Endothelial cell of hepatic sinusoid (primary cell): ENCODE data around the gene BFSP2.

ENCODE experiments used
- in situ Hi-C: cut with HindIII; loops from 2 replicates; pipeline ENCODE4 v1.10.0; 2017; ENCODE audit warnings: low sequenced_read_pairs

Gene BFSP2

DNA sequence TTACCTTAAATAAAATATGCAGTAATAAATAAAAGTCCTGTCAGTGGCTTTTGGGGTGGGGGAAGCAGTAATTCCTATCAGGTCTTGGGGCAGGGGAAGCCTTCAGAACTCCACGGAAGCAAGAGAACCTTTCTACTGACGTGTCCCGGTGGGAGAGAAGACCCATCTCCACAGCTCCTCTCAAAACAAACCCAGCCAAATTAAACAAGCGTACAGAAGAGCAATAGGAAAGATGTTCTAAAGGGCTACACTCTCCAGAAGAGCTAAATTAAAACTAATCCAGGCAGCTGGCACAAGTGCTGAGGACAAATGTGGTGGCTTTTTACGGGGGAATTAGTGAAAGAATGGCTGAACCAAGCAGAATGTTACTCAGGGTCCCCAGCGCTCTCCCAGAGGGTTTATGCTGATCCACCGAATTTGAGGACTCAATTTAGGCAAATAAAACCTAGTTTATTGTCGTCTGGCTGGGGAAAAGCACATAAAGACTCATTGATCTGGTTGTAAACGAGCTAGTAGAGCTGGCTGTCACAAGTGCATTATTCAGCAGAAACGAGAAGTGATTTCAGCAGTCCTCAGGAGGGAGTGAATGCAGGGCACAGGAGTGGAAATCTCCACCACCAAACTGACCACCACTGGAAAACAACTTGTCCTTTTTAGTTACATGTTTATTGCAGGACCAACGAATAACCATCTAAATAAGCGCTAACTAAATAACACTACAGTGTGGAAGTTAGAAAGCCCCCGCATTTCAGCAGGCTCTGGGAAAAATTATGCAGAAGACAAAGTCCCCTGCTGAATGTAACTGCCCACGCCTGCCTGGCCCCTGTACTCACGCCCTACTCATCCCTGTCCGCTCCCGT is 13.5 kb downstream of the BFSP2 start:
- in situ Hi-C loops = no loop called here

DNA sequence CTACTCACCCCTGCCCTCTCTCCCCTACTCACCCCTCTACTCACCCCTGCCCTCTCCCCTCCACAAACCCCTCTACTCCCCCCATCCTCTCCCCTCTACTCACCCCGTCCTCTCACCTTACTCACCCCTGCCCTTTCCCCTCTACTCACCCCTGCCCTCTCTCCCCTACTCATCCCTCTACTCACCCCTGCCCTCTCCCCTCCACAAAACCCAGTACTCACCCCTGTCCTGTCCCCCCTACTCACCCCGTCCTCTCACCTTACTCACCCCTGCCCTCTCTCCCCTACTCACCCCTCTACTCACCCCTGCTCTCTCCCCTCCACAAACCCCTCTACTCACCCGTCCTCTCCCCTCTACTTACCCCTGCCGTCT is 14.2 kb downstream of the BFSP2 start:
- in situ Hi-C loops = no loop called here

DNA sequence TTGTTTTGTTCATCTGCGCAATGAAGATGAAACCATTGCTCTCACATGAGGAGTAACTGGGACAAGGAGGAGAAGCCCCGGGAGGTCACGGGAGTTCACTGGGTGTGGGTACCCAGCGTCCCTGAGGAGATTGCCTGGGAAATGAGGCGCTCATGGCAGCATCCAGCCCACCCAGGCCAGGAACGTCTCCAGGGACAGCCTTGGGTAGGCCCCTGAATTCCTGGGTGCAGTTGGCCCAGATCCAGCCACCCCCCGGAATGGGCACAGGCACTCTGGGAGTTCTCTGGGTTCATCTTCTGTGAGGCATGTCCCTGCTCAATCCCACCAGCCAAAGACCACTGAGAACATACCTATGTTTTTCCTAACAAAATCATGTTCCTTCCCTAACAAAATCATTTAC is 18.5 kb downstream of the BFSP2 start:
- in situ Hi-C loops = no loop called here

DNA sequence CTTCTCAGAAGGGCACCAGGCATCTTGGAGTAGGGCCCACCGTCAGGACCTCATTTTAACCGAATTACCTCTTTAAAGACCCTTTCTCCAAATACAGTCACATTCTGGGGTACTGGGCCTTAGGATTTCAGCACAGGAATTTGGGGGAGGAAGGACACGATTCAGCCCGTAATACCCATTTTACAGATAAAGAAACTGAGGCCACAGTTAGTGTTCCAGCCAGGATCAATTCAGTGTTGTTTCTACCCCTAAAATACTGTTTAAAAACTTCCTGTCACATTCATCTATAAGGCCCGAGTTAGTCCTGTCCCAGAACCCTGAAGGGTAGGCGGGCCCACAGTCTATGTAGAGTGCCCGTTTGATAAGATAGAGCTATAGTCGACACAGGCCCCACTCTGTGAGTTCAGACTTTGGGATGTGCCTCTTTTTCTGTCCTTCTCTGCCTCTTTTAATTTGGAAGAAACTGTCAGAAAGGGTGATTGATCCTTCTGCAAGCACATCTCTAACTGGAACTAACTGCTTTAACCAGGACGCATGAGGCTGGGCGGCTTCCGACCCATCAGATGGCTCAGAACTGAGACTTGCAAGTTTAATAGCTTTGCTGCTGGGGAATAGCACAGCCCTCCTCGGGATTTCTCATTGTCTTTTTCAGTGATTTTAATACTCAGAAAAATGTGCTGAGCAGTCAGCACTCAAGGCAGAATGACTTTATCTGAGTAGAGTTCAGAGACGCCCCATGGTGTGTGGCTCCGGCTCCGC is 19.5 kb downstream of the BFSP2 start:
- in situ Hi-C loops = no loop called here

DNA sequence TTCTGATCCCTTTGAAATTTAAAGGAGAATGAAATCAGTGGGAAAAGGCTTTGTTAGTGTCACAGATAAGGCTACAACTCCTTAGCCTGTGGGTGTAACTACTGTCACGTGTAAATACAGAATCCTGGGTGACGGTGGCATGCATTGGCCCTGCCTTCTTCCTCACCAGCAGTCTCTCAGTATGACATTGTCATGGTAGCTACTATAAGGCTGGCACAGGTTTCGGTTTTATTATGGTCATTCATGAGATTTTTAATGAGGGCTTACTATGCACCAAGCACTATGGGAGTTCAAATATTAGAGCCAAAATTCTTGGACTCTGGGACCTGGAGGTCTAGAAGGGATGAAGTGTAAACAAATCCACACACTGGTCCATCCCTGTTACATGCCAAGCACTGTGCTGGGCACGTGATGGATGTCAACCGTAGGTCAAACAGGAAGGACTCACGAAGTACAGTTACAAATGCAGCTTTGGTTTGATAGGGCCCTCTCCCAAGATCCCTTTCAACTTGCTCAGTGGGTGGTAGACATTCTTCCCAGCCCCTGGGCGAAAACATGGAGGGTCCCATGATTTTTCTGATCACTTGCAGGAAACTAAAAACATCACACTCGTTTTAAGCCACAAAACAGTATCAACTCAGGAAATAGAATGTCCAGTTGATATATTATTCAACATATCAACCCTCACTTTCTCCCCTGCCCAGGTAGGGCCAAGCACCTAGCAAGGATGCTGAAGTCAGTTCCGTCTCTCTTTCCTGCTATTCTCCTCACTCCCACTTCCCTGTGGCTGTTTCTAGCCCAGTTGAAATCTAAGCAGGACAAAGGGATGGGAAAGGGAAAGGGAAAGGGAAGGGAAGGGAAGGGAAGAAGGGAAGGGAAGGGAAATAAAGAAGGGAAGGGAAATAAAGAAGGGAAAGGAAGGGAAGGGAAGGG is 25.3 kb downstream of the BFSP2 start:
- in situ Hi-C loops = no loop called here

DNA sequence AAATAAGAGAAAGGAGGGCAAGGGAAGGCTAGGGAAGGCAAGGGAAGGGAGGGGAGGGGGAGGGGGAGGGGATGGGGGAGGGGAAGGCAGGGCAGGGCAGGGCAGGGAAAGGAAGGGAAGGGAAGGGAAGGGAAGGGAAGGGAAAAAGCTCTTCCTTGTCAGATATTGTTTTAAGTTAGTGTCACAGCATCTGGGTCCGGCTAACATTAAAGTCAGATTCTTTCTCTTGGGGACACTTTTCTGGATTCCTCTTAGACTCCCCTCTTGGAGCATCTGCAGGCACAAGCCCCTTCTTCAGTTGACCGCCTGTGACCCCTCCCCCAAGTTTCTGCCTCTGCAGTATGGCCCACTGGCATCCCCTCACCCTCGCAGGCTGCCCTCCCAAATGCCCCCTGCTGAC is 26.0 kb downstream of the BFSP2 start:
- in situ Hi-C loops = no loop called here

DNA sequence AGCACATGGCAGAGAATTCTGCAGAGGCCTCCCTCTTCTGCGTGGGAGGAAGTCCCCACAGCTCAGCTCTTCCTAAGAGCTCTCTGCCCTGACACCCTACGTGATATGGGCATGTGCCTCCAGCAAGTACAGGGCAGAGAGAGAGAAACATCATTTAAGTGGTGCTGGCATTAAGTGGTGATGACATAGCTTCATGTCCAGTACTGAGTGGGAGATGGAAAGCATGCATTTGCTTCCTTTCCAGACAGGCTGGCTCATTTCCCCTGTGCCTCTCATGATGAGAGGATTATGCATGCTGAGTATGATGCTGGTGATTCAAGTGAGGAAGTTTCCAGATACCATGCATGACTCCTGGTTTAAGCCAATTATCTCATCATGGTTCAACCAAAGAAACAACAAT is 26.9 kb downstream of the BFSP2 start:
- in situ Hi-C loops = no loop called here

DNA sequence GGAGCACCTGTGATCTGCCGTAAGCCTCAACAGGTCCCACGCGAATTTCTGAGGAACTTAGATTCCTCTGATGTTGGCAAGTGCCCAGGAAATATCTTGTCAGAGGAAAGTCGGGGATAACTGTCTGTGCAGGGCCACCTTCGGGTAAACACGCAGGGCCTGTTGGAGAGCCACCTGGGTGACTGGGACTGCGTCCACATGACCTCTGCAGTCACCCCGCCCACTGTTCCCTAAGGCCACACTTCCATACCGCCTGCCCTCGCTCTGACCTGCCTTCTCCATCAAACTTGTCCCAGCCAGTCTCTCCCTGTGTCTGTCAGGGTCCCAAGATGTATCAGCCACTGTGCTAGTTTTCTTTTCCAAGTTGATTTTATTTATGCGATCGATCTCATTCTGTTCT is 28.7 kb downstream of the BFSP2 start:
- in situ Hi-C loops = no loop called here

DNA sequence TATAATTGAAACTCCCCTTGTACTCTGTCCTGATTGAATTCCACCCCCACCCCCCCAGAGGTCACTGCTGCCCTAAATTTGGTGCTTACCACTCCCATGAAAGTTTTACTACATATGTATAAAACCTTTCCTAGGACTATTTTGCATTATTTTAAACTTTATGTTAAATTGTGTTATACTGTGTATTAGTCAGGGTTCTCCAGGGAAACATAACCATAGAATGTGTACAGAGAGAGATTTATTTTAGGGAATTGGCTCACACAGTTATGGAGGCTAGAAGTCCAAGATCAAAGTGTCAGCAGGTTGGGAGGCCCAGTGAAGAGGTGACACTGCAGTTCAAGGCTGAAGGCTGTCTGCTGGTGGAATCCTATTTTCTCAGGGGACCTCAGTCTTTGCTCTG is 29.2 kb downstream of the BFSP2 start:
- in situ Hi-C loops = no loop called here

DNA sequence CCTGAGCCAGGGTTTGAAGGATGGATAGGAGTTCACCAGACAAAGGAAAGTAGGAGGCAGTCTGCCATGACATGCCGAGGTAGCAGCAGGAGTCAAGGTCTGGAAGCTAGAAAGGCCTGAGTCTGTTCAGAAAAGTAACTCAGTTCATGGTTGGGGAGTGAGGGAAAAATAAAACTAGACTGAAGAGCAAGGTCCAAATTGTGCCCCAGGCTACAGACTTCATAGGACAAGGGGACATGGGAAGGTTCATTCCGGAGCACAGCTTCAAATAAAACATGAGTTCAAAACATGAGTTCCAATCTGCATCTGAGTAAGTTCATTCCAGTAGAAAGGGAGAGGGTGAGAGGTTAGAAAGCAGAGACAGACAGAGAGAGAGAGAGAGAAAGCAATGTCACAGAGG is 39.7 kb downstream of the BFSP2 start:
- in situ Hi-C loops = no loop called here

DNA sequence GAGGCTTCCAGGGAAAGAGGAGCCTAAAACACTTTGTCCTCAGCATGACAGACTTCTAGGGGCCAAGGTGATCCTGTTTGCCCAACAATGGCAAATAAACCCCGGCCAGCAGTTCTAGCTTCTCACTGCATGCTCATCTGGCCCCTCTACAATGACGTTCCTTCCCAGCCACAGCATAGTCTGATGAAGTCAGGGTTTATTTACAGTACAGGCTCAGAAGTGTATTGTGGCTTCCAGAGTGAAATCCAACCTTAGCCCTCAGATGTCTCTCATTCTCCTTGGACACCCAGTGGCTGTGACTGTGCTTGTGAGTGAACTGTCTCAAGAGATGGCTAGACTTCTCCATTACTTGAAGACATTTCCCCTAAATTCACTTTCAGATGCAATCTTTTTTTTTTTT is 40.8 kb downstream of the BFSP2 start:
- in situ Hi-C loops = no loop called here

DNA sequence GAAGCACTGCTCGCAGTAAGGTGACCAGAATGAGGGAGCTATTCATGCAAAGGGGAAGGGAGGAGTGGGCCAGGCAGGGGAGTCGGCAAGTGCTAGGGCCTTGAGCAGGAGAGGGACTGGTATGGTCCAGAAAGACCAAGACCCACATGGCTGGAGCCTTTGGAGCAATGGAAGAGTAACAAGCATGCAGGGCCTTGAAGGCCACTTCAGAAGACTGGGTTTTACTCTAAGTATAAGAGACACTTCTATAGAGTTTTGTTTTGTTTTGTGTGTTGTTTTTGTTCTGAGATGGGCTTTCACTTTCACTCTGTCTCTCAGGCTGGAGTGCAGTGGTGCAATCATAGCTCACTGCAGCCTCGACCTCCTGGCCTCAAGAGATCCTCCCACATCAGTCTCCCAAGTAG is 42.0 kb downstream of the BFSP2 start:
- in situ Hi-C loops = no loop called here

DNA sequence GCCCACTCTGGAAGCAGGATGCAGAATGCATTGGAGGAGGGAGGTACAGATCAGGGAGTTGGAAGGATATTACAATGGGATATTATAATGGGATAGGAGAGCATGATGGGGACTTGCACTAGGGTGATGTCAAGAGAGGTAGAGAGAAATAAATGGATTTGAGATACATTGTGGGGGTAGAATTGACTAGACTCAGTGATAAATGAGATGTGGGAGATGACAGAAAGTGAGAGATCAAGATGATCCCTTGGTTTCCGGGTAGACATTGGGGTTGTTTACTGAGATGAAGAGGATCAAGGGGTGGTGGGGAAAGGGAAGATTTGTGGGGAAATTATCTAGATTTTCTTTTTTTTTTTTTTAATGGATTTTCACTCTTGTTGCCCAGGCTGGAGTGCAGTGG is 42.7 kb downstream of the BFSP2 start:
- in situ Hi-C loops = no loop called here

DNA sequence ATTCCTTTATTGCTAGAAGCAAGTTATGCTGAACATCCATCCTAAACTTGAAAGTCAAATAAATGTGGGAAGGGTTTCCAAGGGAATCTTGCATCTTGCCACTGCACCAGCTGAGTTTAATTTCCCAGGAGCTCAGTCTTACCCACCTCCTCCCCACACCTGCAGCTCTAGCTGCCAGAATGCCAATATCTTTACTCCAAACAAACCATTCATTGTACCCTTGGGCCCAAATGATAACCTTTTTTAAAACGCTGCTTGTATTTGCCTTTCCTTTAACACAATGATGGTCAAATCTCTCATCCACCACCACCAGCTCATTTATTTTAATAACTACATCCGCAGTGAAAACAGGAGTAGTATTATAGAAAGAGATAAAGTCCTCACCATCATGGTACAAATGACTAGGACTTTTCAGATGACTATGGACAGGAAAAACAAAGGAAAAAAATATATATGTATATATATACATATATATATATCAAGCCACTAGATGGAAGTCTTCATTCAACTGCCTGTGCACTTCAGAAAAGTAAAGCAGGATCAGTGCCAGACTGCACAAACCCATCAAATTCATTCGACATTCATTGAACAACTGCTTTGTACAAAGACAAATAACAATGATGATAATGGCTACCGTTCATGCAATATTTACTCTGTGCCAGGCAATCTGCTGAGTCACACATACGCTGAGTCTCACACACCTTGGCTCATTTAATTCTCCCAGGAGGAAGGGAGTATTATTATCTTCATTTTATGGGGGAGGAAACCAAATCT is 44.0 kb downstream of the BFSP2 start:
- in situ Hi-C loops = no loop called here

DNA sequence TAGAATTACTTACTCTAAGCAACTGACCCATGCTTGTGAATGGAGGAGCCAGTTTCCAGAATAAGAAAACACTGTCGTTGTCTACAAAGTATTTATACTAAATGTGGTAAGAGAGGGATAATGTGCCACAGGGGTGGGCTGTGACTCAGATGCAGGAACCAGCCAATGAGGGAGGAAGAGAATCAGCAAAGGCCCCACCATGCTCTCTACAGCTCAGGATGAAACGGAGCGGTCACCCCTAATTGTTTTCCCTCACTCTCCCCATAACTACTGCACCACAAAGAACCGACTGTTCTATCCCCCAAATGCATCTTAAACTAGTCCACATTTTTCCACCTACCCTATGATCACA is 44.5 kb downstream of the BFSP2 start:
- in situ Hi-C loops = no loop called here

DNA sequence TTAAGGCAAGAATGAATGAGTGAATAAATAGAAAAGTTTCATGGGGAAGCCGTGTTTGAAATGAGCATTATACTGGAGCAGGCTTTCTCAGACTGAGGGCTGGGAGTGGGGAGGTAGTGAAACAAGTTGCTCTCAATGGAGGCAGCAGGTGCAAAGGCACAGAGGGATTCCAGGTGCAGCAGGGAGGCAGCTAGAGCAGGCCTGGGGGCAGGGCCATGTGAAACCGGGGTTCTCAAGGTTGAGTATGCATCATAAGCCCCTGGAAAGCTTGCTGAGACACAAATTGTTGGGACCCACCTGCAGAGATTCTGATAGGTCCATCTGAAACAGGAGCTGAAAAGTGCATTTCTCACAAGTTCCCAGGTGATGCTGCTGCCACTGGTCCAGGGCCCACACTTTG is 45.3 kb downstream of the BFSP2 start:
- in situ Hi-C loops = no loop called here

DNA sequence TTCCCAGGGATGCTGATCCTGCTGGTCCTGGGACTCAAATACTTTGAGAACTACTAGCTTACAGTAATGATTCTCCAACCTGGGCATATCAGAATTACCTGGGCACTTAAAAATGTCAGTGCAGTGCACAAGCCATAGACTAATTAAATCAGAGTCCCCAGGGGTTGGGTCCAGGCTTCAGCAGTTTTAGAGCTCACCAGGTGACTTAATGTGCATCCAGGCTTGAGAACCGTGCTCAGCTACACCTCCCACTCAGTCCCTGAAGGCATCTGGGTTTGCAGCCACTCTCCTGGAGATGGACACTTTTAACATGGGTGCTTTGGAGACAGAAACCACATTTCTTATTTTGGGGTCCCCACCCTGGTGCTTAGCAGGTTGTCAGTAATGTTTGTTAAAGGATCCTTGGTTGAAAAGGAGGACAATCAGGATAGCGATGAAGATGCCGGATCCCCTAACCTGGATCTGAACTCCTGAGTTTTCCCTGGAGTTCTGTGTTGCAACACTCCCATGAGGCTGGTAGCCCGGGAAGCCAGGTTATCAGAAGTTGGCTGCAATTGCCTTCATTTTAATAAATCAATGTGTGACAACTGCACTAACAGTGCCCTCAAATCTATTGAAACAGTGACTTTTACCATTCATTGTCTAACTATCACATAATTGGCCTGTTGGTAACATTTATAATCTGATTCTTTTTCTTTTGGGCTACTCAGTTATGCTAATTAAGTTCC is 48.1 kb downstream of the BFSP2 start:
- in situ Hi-C loops = no loop called here

DNA sequence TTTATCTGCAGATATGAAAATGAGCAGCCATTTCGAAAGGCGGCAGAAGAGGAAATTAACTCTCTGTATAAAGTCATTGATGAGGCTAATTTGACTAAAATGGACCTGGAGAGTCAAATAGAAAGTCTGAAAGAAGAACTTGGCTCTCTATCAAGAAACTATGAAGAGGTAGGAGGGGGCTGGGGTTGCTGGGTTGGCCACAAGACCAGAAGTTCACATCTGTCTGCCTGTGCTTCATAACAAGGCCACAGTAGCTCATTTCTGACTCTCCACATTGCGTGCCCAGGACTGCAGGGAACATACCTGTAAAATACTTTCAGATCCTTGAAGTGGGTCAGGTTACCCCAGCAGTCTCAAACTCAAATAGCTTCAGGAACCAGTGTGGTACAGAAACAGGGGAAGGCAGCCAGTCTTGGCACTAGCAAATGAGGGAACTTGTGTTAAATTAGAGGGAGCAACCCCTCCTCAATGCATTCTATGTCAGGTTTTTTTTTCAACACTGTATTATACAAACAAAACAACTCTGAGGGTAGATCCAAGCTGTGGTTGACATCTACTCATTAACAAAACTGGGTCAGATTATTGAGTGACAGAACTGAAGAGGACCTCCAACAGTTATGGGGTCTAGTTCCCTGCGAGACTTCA is 48.7 kb downstream of the BFSP2 start:
- in situ Hi-C loops = no loop called here

DNA sequence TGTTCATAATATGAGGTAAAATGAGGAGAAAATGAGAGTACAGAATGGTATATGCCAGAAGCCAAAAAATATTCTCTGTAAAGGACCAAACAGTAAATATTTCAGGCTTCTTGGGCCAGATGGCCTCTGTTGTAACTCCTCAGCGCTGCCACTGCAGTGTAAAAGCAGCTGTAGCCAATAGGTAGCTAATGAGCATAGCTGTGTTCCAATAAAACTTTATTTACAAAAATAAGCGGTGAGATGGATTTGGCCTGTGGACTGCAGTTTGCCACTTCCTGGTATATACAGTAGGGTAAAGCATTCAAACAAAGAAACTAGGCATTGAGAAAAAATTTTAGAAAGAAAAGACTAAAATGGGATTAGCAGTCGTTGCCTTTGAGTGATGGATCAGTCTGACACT is 51.5 kb downstream of the BFSP2 start:
- in situ Hi-C loops = loop anchor here (5.0 kb wide), 1 partner anchor 46 kb away; no protein-coding TSS in a partner anchor
